GM12874 (cell line): ENCODE measurements around the gene HEATR5A.

Experiments used
- TF ChIP-seq, protein P1 (sequence below): IDR thresholded peaks from 2 replicates; pipeline ENCODE4 v1.5.1; 2011; ENCODE audit warnings: low read depth, mild to moderate bottlenecking, control low read depth, low read length, moderate library complexity; ENCODE audit not compliant: insufficient read depth

HEATR5A gene

GRCh38 chr14:31420319-31421111 is at the start of gene HEATR5A:
Gene HEATR5A (minus strand): TSS chr14:31420550. CDS start chr14:31402975, 17,575 bp downstream.
- TF ChIP-seq, protein P1, sequence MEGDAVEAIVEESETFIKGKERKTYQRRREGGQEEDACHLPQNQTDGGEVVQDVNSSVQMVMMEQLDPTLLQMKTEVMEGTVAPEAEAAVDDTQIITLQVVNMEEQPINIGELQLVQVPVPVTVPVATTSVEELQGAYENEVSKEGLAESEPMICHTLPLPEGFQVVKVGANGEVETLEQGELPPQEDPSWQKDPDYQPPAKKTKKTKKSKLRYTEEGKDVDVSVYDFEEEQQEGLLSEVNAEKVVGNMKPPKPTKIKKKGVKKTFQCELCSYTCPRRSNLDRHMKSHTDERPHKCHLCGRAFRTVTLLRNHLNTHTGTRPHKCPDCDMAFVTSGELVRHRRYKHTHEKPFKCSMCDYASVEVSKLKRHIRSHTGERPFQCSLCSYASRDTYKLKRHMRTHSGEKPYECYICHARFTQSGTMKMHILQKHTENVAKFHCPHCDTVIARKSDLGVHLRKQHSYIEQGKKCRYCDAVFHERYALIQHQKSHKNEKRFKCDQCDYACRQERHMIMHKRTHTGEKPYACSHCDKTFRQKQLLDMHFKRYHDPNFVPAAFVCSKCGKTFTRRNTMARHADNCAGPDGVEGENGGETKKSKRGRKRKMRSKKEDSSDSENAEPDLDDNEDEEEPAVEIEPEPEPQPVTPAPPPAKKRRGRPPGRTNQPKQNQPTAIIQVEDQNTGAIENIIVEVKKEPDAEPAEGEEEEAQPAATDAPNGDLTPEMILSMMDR, result peak; percentile 30; the same call in 1 of the 2 replicates

DNA sequence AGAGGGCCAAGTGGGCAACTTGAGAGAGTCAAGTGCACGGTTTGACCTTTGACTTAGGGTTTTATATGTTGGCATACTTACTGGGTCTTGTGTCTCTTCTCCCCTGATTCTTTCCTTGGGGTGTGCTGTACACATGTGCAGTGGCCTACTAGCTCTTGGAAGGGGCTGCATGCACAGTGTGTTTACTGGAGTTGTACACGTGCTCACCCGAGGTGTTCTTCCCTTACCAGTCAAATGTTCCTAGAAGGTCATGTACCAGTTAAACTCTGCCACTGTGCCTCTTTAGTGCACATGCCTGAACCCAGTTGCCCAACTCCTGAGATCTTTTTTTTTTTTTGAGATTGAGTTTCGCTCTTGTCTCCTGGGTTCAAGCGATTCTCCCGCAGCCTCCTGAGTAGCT is 46.2 kb upstream of the HEATR5A start:
- TF ChIP-seq, protein P1, result no peak

DNA sequence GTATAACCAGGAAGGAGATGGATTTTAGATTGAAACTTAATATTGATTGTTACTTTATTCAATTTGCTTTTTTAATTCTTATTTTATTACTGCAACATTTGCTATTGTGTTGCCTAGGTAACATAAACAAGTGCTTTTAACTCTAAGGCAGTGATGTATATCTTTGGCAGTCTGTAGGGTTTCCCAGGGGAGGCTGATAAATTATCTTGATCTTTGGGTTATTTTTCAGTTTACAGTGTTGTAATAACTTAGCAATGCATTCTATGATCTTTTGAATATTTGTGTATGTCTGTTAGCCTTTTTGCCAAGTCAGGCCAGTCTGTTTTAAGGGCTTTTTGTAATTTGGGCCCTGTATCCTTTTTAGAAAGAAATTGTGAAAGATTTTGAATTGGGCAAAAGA is 44.8 kb upstream of the HEATR5A start:
- TF ChIP-seq, protein P1, result no peak

- TF ChIP-seq, protein P1, result no peak
These were observed 41.2 kb upstream of the HEATR5A start for GRCh38 chr14:31461545-31461944.

- TF ChIP-seq, protein P1, result no peak
These were observed 37.6 kb upstream of the HEATR5A start for GRCh38 chr14:31457665-31458659.

DNA sequence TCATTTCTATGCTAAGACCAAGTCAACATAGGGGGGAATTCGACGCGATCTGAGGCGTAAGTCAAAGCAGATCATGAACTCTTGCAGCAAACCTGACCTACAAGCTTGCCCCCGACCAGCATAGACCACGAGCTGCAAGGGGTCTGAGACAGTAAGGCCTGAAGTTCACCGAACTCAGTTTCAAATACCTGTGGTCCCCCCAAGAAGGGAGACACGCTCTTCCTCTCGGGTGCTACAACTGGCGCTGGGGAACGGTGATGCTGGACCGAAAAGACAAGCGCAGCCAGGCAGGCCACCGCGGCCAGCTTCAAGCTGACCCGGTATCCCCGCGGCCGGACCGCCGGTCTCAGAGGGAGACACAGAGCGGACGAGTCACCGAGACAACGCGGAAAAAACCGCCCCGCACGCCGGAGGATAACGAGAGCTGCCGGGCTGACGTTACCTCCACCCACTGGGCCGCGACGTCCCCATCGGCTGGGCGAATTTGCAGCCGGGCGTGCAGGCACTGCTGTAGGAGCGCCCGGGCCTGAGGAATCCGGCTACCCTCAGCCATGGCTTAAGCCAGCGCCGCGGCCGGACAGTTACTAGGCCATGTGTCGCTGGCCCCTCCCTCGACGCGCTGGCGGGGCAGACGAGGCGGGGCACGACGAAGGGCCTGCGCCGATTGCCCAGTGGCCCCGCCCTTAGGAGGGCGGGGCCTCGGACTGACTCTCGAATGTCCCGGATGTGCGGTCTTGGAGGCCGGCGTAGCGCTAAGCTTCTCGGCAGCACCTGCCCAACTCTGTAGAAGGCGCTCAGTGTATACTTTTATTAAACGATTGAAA is 36.7 kb upstream of the HEATR5A start, which contains the start of gene DTD2:
DTD2 (minus strand) TSS at position 666 of the 824 bp plus-strand sequence; CDS start at position 553, 113 bp downstream.
- TF ChIP-seq, protein P1, result no peak
